ENCODE results near the gene ELFN1.

- TF ChIP-seq CTCF (IDR thresholded peaks at IDR 0.05) (no peak), POLR2A (IDR thresholded peaks at IDR 0.05) (no peak), POLR2AphosphoS5 (IDR thresholded peaks at IDR 0.05) (no peak)
Observed at GRCh38 chr7:1697499-1698125, 27.5 kb downstream of the ELFN1 start.
